MCF 10A (cell line): ENCODE results near the gene RAC2. TPM values are rescaled to one million over a fixed set of nuclear protein-coding genes. Genes with fewer than 3 reads are reported as not detected.

Experiments used
- BruUV-seq: library from RNA; stranded (reverse); fragments of 400-500 nt; replicated peaks from 2 replicates; lab custom pipeline; 2021; lab: Mats Ljungman, UMichigan
- CTCF ChIA-PET: fragments of 300-600 bp; sonication (Branson Sonifier 250); formaldehyde crosslinking; extraction: SDS; loops from one replicate; lab custom pipeline; 2021; ENCODE audit warnings: antibody characterized with exemption, inconsistent platforms; lab: Yijun Ruan, JAX
- POLR2A ChIA-PET: fragments of 300-600, 350-650 bp; sonication (Branson Sonifier 250); formaldehyde crosslinking; extraction: SDS; loops from one replicate; lab custom pipeline; 2020; ENCODE audit warnings: antibody characterized with exemption, inconsistent platforms; lab: Yijun Ruan, JAX
- DNase-seq: peaks from one replicate; pipeline ENCODE4 v3.0.0-alpha.2; 2018; ENCODE audit not compliant: unreplicated experiment
- H3K27ac Mint-ChIP-seq: one replicate; pipeline ENCODE4 v1.8.0; 2022; ENCODE audit warnings: mild to moderate bottlenecking, low read depth, mixed read lengths; ENCODE audit not compliant: unreplicated experiment
- H3K27me3 Mint-ChIP-seq: one replicate; pipeline ENCODE4 v1.8.0; 2022; ENCODE audit warnings: mixed read lengths; ENCODE audit not compliant: insufficient read depth, unreplicated experiment
- H3K36me3 Mint-ChIP-seq: one replicate; pipeline ENCODE4 v1.8.0; 2022; ENCODE audit warnings: mild to moderate bottlenecking, moderate library complexity, mixed read lengths; ENCODE audit not compliant: insufficient read depth, unreplicated experiment
- H3K4me1 Mint-ChIP-seq: one replicate; pipeline ENCODE4 v1.8.0; 2022; ENCODE audit warnings: mixed read lengths; ENCODE audit not compliant: insufficient read depth, unreplicated experiment
- H3K4me3 Mint-ChIP-seq: one replicate; pipeline ENCODE4 v1.8.0; 2022; ENCODE audit warnings: mild to moderate bottlenecking, moderate library complexity, mixed read lengths; ENCODE audit not compliant: unreplicated experiment
- H3K9me3 Mint-ChIP-seq: one replicate; pipeline ENCODE4 v1.8.0; 2022; ENCODE audit warnings: mixed read lengths; ENCODE audit not compliant: unreplicated experiment
- intact Hi-C: fragments of 100-400 bp; cut with micrococcal nuclease; formaldehyde crosslinking; loops from 2 replicates; pipeline ENCODE4 v1.14.1; 2022
- total RNA-seq: library from RNA; stranded (reverse); gene quantifications from 2 replicates; pipeline ENCODE4 v1.2.3, GENCODE V29; 2022
- TF ChIP-seq, protein P1 (sequence below): fragments of 200-600 bp; IDR thresholded peaks from one replicate; pipeline ENCODE4 v1.8.0; 2022; ENCODE audit warnings: antibody characterized with exemption, mild to moderate bottlenecking; ENCODE audit not compliant: unreplicated experiment

The RAC2 gene
- total RNA-seq, 1 experiment from 2014 or later = 42.4 TPM

DNA sequence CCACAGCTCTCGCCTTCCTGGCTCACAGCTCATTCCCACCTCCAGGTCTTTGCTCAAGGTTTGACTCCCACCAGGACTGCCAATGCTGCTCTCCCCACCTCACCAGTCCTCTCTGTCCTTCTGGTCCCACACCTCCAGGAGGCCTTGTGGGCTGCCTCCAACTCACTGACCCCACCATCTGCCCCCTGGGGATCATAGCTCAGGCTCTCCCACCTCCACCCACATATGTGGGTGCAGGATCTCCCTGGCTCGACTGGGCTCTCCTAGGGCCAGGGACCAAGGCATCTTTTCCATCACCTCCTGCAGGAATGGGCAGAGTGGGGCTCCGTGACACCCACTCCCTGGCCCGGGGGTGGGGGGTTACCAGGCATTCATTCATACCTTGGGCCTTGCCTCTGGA, 18.0 kb downstream of the RAC2 start:
- no peaks in the 10 kb centered on the region for H3K9me3 Mint-ChIP-seq
- ChIA-PET CTCF (interaction anchor here (0.6 kb wide), 1 partner anchor 29 kb away, joined by 3 read pairs; no protein-coding TSS in a partner anchor), POLR2A (no interaction called here)
- no peak overlapping the region for H3K4me3 Mint-ChIP-seq
- peaks cover 15% of the 10 kb centered on the region for H3K36me3 Mint-ChIP-seq
- H3K27me3 Mint-ChIP-seq = no peaks in the 10 kb centered on the region
- DNase-seq = no peak
- TF ChIP-seq, protein P1, sequence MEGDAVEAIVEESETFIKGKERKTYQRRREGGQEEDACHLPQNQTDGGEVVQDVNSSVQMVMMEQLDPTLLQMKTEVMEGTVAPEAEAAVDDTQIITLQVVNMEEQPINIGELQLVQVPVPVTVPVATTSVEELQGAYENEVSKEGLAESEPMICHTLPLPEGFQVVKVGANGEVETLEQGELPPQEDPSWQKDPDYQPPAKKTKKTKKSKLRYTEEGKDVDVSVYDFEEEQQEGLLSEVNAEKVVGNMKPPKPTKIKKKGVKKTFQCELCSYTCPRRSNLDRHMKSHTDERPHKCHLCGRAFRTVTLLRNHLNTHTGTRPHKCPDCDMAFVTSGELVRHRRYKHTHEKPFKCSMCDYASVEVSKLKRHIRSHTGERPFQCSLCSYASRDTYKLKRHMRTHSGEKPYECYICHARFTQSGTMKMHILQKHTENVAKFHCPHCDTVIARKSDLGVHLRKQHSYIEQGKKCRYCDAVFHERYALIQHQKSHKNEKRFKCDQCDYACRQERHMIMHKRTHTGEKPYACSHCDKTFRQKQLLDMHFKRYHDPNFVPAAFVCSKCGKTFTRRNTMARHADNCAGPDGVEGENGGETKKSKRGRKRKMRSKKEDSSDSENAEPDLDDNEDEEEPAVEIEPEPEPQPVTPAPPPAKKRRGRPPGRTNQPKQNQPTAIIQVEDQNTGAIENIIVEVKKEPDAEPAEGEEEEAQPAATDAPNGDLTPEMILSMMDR = no peak
- peaks cover 27% of the 10 kb centered on the region for H3K4me1 Mint-ChIP-seq
- no TSS peak for BruUV-seq
- intact Hi-C loops = no loop called here
- H3K27ac Mint-ChIP-seq = no peak overlapping the region

GRCh38 chr22:37225481-37225880, 18.6 kb downstream of the RAC2 start:
- intact Hi-C loops = no loop called here
- Mint-ChIP-seq H3K36me3 (peaks cover 15% of the 10 kb centered on the region), H3K27ac (no peak overlapping the region), H3K9me3 (no peaks in the 10 kb centered on the region), H3K4me1 (peaks cover 25% of the 10 kb centered on the region), H3K4me3 (no peak overlapping the region), H3K27me3 (no peaks in the 10 kb centered on the region)
- no peak for DNase-seq
- CTCF ChIA-PET = no interaction called here
- BruUV-seq = TSS peak; percentile 83
- POLR2A ChIA-PET = interaction anchor here (1.2 kb wide), 1 partner anchor 17 kb away, joined by 5 read pairs; no protein-coding TSS in a partner anchor
- TF ChIP-seq, protein P1 = no peak

DNA sequence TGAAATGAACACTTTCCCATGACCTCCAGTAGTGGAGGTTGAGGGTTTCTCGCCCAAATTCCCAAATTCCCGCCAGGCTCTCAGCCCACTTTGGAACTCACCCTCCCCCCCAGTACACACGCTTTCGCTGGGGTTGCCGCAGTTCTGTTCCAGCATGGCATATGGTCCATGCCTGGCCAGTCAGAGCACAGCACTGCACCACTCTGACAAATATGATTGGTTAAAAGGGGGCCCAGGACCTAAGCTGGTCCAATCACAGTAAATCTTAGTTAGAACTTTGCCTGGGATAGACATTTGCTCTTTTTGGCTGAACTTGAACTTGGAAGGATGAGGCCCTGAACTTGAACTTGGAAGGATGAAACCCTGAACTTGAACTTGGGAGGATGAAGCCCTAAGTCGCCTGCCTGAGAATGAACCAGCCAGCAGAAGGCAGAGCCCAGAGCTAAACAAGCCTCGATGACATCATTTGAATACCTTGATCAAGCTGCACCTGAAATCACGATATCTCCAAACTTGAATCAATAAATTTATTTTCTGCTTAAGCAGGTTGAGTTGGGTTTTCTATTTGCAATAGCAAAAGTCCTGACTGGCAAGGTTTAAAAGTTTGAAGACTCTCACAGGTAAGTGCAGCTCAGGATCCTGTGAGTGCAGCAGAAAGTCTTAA, 19.2 kb downstream of the RAC2 start:
- CTCF ChIA-PET = interaction anchor here (0.7 kb wide), 1 partner anchor 217 kb away, joined by 4 read pairs; a partner anchor contains a TSS
- BruUV-seq = no TSS peak
- intact Hi-C loops = no loop called here

DNA sequence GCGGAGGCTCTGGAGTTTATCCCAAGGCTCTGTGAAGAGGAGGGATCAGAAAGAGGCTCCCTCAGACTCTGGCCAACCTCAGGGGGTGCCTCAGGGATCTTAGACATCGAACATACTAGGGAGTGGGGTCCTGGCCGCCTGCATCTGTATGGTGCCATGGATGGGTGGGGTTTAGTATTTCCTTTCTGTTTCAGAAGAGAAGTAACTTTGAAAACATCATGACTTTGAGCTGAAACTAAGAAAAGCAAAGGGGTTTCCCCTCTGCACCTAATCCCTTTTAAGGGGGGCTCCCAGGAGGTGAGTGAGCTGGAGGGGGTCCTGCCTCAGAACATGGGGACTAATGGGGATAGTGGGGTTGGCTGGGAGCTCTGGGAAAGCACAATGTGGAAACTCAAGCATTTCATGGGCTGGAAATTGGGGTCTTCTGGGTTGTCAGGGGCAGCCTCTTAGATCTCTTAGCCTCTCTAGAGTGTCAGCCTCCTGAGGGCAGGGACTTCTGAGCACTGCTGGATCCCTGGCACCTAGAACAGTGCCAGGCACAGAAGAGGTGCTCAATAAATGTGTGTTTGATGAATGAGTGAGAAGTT, 20.0 kb downstream of the RAC2 start:
- no peaks in the 10 kb centered on the region for H3K9me3 Mint-ChIP-seq
- peaks cover 15% of the 10 kb centered on the region for H3K36me3 Mint-ChIP-seq
- intact Hi-C loops = no loop called here
- no peak for DNase-seq
- CTCF ChIA-PET = no interaction called here
- TF ChIP-seq, protein P1 = no peak
- no peak overlapping the region for H3K27ac Mint-ChIP-seq
- peaks cover 11% of the 10 kb centered on the region for H3K4me1 Mint-ChIP-seq
- no peak overlapping the region for H3K4me3 Mint-ChIP-seq
- H3K27me3 Mint-ChIP-seq = peaks cover 8% of the 10 kb centered on the region
- no TSS peak for BruUV-seq
- POLR2A ChIA-PET = no interaction called here

More for the DNA sequence above, 19.2 kb downstream of the RAC2 start:
- Mint-ChIP-seq H3K4me1 (peaks cover 19% of the 10 kb centered on the region), H3K4me3 (no peak overlapping the region), H3K9me3 (no peaks in the 10 kb centered on the region), H3K27ac (no peak overlapping the region), H3K27me3 (no peaks in the 10 kb centered on the region), H3K36me3 (peaks cover 15% of the 10 kb centered on the region)
- DNase-seq = no peak
- TF ChIP-seq, protein P1 = no peak
- POLR2A ChIA-PET = interaction anchor here (1.2 kb wide), 1 partner anchor 17 kb away, joined by 5 read pairs; no protein-coding TSS in a partner anchor
